SK-N-SH (cell line): ENCODE data around the gene HEMGN.

ENCODE experiments used
- CTCF ChIP-seq: fragments of 200-600 bp; sonication (generic); IDR thresholded peaks from 2 replicates; pipeline ENCODE4 v1.6.1; 2017; ENCODE audit warnings: antibody characterized with exemption, mild to moderate bottlenecking, moderate library complexity
- ELF1 ChIP-seq: IDR thresholded peaks from 2 replicates; pipeline ENCODE4 v1.4.0; 2012
- EZH2phosphoT487 ChIP-seq: fragments of 200-600 bp; sonication (generic); IDR thresholded peaks from 2 replicates; pipeline ENCODE4 v1.6.1; 2017; ENCODE audit warnings: low read depth, mixed run types, mild to moderate bottlenecking, antibody characterized with exemption, moderate library complexity, borderline replicate concordance
- FOXJ3 ChIP-seq: sonication (generic); formaldehyde crosslinking; IDR thresholded peaks from 2 replicates; pipeline ENCODE4 v1.5.1; 2020; ENCODE audit warnings: mild to moderate bottlenecking, missing genetic modification reagents
- MAX ChIP-seq: IDR thresholded peaks from 2 replicates; pipeline ENCODE4 v1.4.0; 2012; ENCODE audit warnings: low read depth
- MXI1 ChIP-seq: IDR thresholded peaks from 2 replicates; pipeline ENCODE4 v1.6.1; 2012; ENCODE audit warnings: mild to moderate bottlenecking, low read depth, low read length, improper control_type of control experiment
- POLR2AphosphoS5 ChIP-seq: IDR thresholded peaks from 2 replicates; pipeline ENCODE4 v1.6.1; 2012; ENCODE audit warnings: low read depth, low read length
- RAD21 ChIP-seq: IDR thresholded peaks from 2 replicates; pipeline ENCODE4 v1.6.1; 2012; ENCODE audit warnings: mild to moderate bottlenecking, low read length
- RCOR1 ChIP-seq: fragments of 150-350 bp; IDR thresholded peaks from 2 replicates; pipeline ENCODE4 v1.6.1; 2017; ENCODE audit warnings: antibody characterized with exemption, low read length
- REST ChIP-seq: IDR thresholded peaks from 2 replicates; pipeline ENCODE4 v1.6.1; 2012; ENCODE audit warnings: mild to moderate bottlenecking, low read depth, low read length, moderate library complexity
- RFX5 ChIP-seq: IDR thresholded peaks from 2 replicates; pipeline ENCODE4 v1.6.1; 2012; ENCODE audit warnings: mild to moderate bottlenecking, improper control_type of control experiment, low read length
- SMC3 ChIP-seq: IDR thresholded peaks from 2 replicates; pipeline ENCODE4 v1.6.1; 2012; ENCODE audit warnings: low read depth, low read length, improper control_type of control experiment
- ZBTB33 ChIP-seq: IDR thresholded peaks from 2 replicates; pipeline ENCODE4 v1.4.0; 2012; ENCODE audit warnings: low read depth, borderline replicate concordance

- TF ChIP-seq MXI1 (no peak), CTCF (no peak), POLR2AphosphoS5 (no peak), ZBTB33 (no peak), EZH2phosphoT487 (no peak), RAD21 (no peak), REST (no peak), ELF1 (no peak), MAX (no peak), RFX5 (no peak), SMC3 (no peak), FOXJ3 (CRISPR knock-in tag) (no peak), RCOR1 (no peak)
These were observed 24.2 kb upstream of the HEMGN start for GRCh38 chr9:97962136-97962535.
